ENCODE measurements around the gene TECPR2.

The TECPR2 gene

GRCh38 chr14:102499401-102500157 is 136.8 kb downstream of the TECPR2 start:
- TF ChIP-seq, protein P1, sequence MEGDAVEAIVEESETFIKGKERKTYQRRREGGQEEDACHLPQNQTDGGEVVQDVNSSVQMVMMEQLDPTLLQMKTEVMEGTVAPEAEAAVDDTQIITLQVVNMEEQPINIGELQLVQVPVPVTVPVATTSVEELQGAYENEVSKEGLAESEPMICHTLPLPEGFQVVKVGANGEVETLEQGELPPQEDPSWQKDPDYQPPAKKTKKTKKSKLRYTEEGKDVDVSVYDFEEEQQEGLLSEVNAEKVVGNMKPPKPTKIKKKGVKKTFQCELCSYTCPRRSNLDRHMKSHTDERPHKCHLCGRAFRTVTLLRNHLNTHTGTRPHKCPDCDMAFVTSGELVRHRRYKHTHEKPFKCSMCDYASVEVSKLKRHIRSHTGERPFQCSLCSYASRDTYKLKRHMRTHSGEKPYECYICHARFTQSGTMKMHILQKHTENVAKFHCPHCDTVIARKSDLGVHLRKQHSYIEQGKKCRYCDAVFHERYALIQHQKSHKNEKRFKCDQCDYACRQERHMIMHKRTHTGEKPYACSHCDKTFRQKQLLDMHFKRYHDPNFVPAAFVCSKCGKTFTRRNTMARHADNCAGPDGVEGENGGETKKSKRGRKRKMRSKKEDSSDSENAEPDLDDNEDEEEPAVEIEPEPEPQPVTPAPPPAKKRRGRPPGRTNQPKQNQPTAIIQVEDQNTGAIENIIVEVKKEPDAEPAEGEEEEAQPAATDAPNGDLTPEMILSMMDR (IDR thresholded peaks at IDR 0.05), result no peak

DNA sequence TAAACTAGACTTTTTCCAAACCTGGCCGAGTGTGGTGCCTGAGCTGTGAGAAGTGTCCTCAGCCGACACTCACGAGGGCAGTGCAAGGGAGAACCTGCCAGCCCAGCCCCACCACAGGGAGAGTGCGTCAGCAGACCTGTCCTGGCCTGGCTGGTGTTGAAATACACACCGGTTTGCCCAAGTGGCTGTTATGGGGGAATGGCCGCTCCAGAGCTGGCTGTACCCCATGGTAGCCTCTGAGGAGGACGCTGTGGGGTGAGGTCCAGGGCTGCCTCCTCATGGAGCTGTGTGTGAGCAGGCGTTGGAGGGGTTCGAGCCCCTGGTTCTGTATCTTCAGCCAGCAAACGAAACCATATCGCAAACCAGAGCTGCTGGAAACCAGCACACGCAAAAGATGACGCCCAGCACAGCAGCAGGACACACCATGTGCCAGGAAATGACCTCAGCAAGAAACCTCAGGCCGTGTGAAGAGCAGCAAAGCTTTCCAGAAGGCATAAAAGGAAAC is 137.5 kb downstream of the TECPR2 start:
- H3K36me3 ChIP-seq, result peaks cover 69% of the 10 kb centered on the region
- peaks cover 0 to 4% of the 10 kb centered on the region in 2 experiments for H3K4me1 ChIP-seq (ENCODE audit: control insufficient read depth in 1 of 2, insufficient read depth in 1 of 2, low read depth in 1 of 2, low read length in 1 of 2)
- no peaks in the 10 kb centered on the region for H3K27me3 ChIP-seq
- H3K27ac ChIP-seq, result peak overlapping the region; percentile 69
- TF ChIP-seq, protein P1 (IDR thresholded peaks at IDR 0.05), result no peak
- no peak overlapping the region for H3K4me3 ChIP-seq (ENCODE audit: low read depth in 1 of 2, low read length in 1 of 2)
- no peaks in the 10 kb centered on the region for H3K9me3 ChIP-seq

More at GRCh38 chr14:102499401-102500157, 136.8 kb downstream of the TECPR2 start:
- Histone ChIP-seq H3K9me3 (no peaks in the 10 kb centered on the region), H3K4me3 (ENCODE audit: low read depth in 1 of 2, low read length in 1 of 2) (no peak overlapping the region), H3K27me3 (no peaks in the 10 kb centered on the region), H3K36me3 (peaks cover 74% of the 10 kb centered on the region), H3K27ac (peak overlapping the region; percentile 69), H3K4me1 (ENCODE audit: control insufficient read depth in 1 of 2, insufficient read depth in 1 of 2, low read depth in 1 of 2, low read length in 1 of 2) (peaks cover 0 to 4% of the 10 kb centered on the region in 2 experiments)

DNA sequence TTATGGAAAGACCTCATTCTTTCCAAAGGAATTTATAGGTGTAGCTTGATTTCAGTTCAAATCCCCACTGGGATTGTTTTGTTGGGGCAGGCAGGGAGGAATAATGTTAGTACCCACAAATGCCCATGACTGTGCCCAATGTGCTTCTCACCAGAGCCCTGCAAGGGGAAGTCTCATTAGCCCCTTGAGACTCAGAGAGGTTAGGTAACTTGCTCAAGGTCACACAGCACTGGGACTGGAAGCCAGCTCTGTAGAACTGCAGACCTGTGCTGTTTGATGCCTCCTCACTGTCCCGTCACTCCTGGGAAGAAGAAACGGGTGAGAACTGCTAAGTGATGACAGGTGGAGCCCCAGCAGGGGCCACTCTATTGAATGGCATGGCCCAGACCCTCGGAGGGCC is 138.0 kb downstream of the TECPR2 start:
- Histone ChIP-seq H3K27me3 (no peaks in the 10 kb centered on the region), H3K4me1 (ENCODE audit: control insufficient read depth in 1 of 2, insufficient read depth in 1 of 2, low read depth in 1 of 2, low read length in 1 of 2) (peaks cover 0 to 4% of the 10 kb centered on the region in 2 experiments), H3K36me3 (peaks cover 64% of the 10 kb centered on the region), H3K27ac (peak overlapping the region; percentile 69), H3K4me3 (ENCODE audit: low read depth in 1 of 2, low read length in 1 of 2) (no peak overlapping the region), H3K9me3 (no peaks in the 10 kb centered on the region)
- TF ChIP-seq, protein P1 (IDR thresholded peaks at IDR 0.05), result no peak

- no peaks in the 10 kb centered on the region for H3K27me3 ChIP-seq
- H3K9me3 ChIP-seq, result no peaks in the 10 kb centered on the region
- peaks cover 0 to 4% of the 10 kb centered on the region in 2 experiments for H3K4me1 ChIP-seq (ENCODE audit: control insufficient read depth in 1 of 2, insufficient read depth in 1 of 2, low read depth in 1 of 2, low read length in 1 of 2)
- peaks cover 53% of the 10 kb centered on the region for H3K36me3 ChIP-seq
- TF ChIP-seq, protein P1 (IDR thresholded peaks at IDR 0.05), result no peak
- no peak overlapping the region for H3K27ac ChIP-seq
- H3K4me3 ChIP-seq (ENCODE audit: low read depth in 1 of 2, low read length in 1 of 2), result no peak overlapping the region
Observed at GRCh38 chr14:102501751-102502315, 139.1 kb downstream of the TECPR2 start.

GRCh38 chr14:102502571-102502970 is 139.8 kb downstream of the TECPR2 start:
- Histone ChIP-seq H3K36me3 (peaks cover 45% of the 10 kb centered on the region), H3K4me3 (ENCODE audit: low read depth in 1 of 2, low read length in 1 of 2) (no peak overlapping the region), H3K9me3 (no peaks in the 10 kb centered on the region), H3K27me3 (no peaks in the 10 kb centered on the region), H3K4me1 (ENCODE audit: control insufficient read depth in 1 of 2, insufficient read depth in 1 of 2, low read depth in 1 of 2, low read length in 1 of 2) (peaks cover 0 to 4% of the 10 kb centered on the region in 2 experiments), H3K27ac (no peak overlapping the region)
- TF ChIP-seq, protein P1 (IDR thresholded peaks at IDR 0.05), result no peak

All from neutrophil (primary cell).